ENCODE data around the gene WIZ. TPM values are rescaled to one million over a fixed set of nuclear protein-coding genes. Genes with fewer than 3 reads are reported as not detected.

The WIZ gene
- total and polyA plus RNA-seq, 9 of the 15 experiments (the other 6 are each of a cell fraction or from before 2014, with no cell fraction given), result 0.06 to 37.5 (median 4.8) TPM

- TF ChIP-seq ARID3B (CRISPR knock-in tag; IDR thresholded peaks at IDR 0.05; ENCODE audit: borderline replicate concordance) (no peak), CBFA2T3 (IDR thresholded peaks at IDR 0.05) (no peak), KDM2B (CRISPR knock-in tag; IDR thresholded peaks at IDR 0.05) (no peak), CTBP1 (IDR thresholded peaks at IDR 0.05; ENCODE audit: borderline replicate concordance) (peak; percentile 30; the same call in 1 of the 2 replicates), C11orf30 (IDR thresholded peaks at IDR 0.05; ENCODE audit: low read depth) (peak; percentile 93), FOXJ2 (tag; IDR thresholded peaks at IDR 0.05) (no peak), GTF2B (IDR thresholded peaks at IDR 0.05; ENCODE audit: extremely low read depth, insufficient read length) (no peak), ZNF24 (IDR thresholded peaks at IDR 0.05) (0 out of 2 replicates have a peak, but pooled peaks have one; percentile 52), JUND (IDR thresholded peaks at IDR 0.05; ENCODE audit: borderline replicate concordance, low read depth, low read length) (no peak), JUND (tag; IDR thresholded peaks at IDR 0.05; ENCODE audit: borderline replicate concordance, low read depth, low read length) (no peak), ZC3H4 (CRISPR knock-in tag; IDR thresholded peaks at IDR 0.05; ENCODE audit: borderline replicate concordance) (no peak), CXXC5 (CRISPR knock-in tag; IDR thresholded peaks at IDR 0.05) (no peak), ATF1 (CRISPR knock-in tag; IDR thresholded peaks at IDR 0.05) (no peak), ATF1 (tag; IDR thresholded peaks at IDR 0.05) (no peak), RFX7 (CRISPR knock-in tag; IDR thresholded peaks at IDR 0.05) (no peak), YBX1 (IDR thresholded peaks at IDR 0.05) (no peak), SMARCB1 (IDR thresholded peaks at IDR 0.05; ENCODE audit: insufficient read length, low read depth) (no peak), RBM25 (IDR thresholded peaks at IDR 0.05; ENCODE audit: low read depth, low read length, severe bottlenecking) (peak; percentile 99), GTF3C2 (IDR thresholded peaks at IDR 0.05; ENCODE audit: borderline replicate concordance, extremely low read depth, insufficient read length) (peak; percentile 22), ARID1B (IDR thresholded peaks at IDR 0.05) (0 out of 2 replicates have a peak, but pooled peaks have one; percentile 20), SLC30A9 (CRISPR knock-in tag; IDR thresholded peaks at IDR 0.05) (no peak)
Measured at GRCh38 chr19:15466851-15467733, 17.3 kb upstream of the WIZ start (continued).

Measured in K562 (cell line).